ENCODE measurements around the gene POLD2.

POLD2 gene

DNA sequence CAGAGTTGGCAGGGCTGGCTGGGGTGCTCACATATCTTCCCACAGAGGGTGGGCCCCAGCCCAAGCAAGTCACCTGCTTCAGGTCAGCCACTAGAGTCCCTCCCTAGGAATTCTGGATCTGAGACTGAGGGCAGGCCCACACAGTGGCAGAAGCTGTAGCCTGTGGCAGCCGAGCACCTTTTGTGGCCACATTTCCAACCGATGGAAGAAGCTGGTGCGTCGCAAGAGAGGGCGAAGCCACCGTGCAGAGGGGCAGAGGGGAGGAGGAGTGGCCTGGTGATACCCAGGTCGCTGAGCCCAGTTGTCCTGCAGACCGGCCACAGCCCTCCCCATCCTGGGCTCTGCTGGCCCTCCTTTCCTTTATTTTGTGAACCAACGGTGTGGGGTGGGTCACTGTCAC is 46.3 kb downstream of the POLD2 start:
- WGBS, 2 donors (ENCODE audit: extremely low coverage in 2 of 2, insufficient read length in 2 of 2, insufficient replicate concordance in 1 of 2): no CpG with 5 or more reads among the region's 9 CpGs

DNA sequence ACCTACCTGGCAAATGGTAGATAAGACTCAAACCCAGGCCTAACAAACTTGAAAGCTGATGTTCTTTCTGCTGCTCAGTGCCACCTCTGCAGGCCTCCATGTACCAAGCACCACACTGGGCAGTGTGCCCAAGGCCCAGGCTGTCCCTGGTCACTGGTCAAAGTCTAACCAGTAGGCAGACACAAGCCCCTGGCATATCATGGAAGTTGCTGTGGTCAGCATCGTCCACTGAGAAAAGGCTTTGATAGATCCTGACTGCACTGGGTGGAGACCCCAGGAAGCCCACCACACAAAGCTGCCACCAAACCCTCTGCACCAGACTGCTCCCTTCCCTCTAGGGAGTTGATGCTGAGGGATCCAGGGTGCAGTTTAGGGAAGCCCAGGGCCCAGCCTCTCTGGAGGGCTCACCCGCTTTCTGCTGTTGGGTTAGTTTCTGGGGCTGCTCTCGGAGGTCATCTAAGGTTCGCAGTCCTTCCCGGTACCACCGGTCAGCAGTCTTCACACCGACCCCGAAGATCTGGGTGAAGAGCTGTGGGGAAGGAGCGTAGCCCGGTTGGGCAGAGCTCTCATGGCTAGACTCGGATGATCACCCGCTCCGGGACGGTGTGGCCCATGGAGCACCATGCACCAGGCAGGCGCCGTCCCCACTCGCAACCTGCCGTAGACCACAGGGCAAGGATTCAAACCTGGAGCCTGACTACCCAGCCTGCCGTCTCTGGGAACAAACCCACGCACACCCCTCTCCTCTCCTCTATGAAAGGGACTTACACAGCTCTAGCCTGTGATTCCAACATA is 47.0 kb downstream of the POLD2 start:
- no peak overlapping the region for H3K4ac ChIP-seq (ENCODE audit: low read length)
- no peak for DNase-seq (ENCODE audit: low spot score)
- no peak overlapping the region for H2BK120ac ChIP-seq (ENCODE audit: low read depth, low read length)
- no peak overlapping the region for H4K91ac ChIP-seq (ENCODE audit: low read depth, low read length, poor library complexity)
- H3K4me1 ChIP-seq (ENCODE audit: control insufficient read depth in 2 of 2, insufficient read depth in 1 of 2, low read depth in 1 of 2, low read length in 2 of 2): no peaks in the 10 kb centered on the region
- H2AK5ac ChIP-seq (ENCODE audit: low read depth, low read length): no peak overlapping the region
- no peak overlapping the region for H3K27ac ChIP-seq (replicated peaks; ENCODE audit: low read length)
- no peaks in the 10 kb centered on the region for H3K27me3 ChIP-seq (ENCODE audit: control insufficient read depth in 3 of 3, insufficient read depth in 3 of 3, low read depth in 1 of 3, low read length in 3 of 3)
- no CpG with 5 or more reads among the region's 20 CpGs for WGBS, 2 donors (ENCODE audit: extremely low coverage in 2 of 2, insufficient read length in 2 of 2, insufficient replicate concordance in 1 of 2)
- H3K36me3 ChIP-seq (replicated peaks in 1 of 2; ENCODE audit: control insufficient read depth in 2 of 2, insufficient read depth in 2 of 2, low read length in 2 of 2): peaks cover 49 to 69% of the 10 kb centered on the region in 2 donors
- H3K79me1 ChIP-seq (ENCODE audit: low read depth, low read length): peaks cover 4% of the 10 kb centered on the region
- H3K18ac ChIP-seq (ENCODE audit: low read length): no peak overlapping the region
- no peak overlapping the region for H2BK12ac ChIP-seq (ENCODE audit: low read length)
- H3K14ac ChIP-seq (ENCODE audit: low read length): no peak overlapping the region
- H3K9me3 ChIP-seq (replicated peaks in 1 of 2; ENCODE audit: control insufficient read depth in 2 of 2, insufficient read depth in 1 of 2, low read depth in 1 of 2, low read length in 2 of 2): no peaks in the 10 kb centered on the region
- no peak overlapping the region for H2BK15ac ChIP-seq (ENCODE audit: low read length)
- H3K4me3 ChIP-seq (ENCODE audit: low read length in 2 of 2): no peak overlapping the region
- peak overlapping the region; percentile 76 for H3K23ac ChIP-seq (ENCODE audit: low read depth, low read length, poor library complexity)
- no peak overlapping the region for H3K4me2 ChIP-seq (ENCODE audit: insufficient read depth, low read length, poor library complexity, severe bottlenecking)
- H2AFZ ChIP-seq (ENCODE audit: low read length): no peak overlapping the region
- H4K8ac ChIP-seq (ENCODE audit: low read depth, low read length): no peak overlapping the region
- peak overlapping the region; percentile 48 for H2BK5ac ChIP-seq (ENCODE audit: low read length)
- H3K9ac ChIP-seq (ENCODE audit: low read depth, low read length, poor library complexity): no peak overlapping the region

More for the DNA sequence above, 46.3 kb downstream of the POLD2 start:
- no peak overlapping the region for H3K4me2 ChIP-seq (ENCODE audit: insufficient read depth, low read length, poor library complexity, severe bottlenecking)
- no peak overlapping the region for H2AFZ ChIP-seq (ENCODE audit: low read length)
- no peak overlapping the region for H2BK12ac ChIP-seq (ENCODE audit: low read length)
- no peaks in the 10 kb centered on the region for H3K27me3 ChIP-seq (ENCODE audit: control insufficient read depth in 3 of 3, insufficient read depth in 3 of 3, low read depth in 1 of 3, low read length in 3 of 3)
- H4K91ac ChIP-seq (ENCODE audit: low read depth, low read length, poor library complexity): no peak overlapping the region
- H3K9ac ChIP-seq (ENCODE audit: low read depth, low read length, poor library complexity): no peak overlapping the region
- H3K36me3 ChIP-seq (replicated peaks in 1 of 2; ENCODE audit: control insufficient read depth in 2 of 2, insufficient read depth in 2 of 2, low read length in 2 of 2): peaks cover 49 to 69% of the 10 kb centered on the region in 2 donors
- H3K14ac ChIP-seq (ENCODE audit: low read length): peak overlapping the region; percentile 66
- H2BK15ac ChIP-seq (ENCODE audit: low read length): no peak overlapping the region
- no peak overlapping the region for H3K18ac ChIP-seq (ENCODE audit: low read length)
- no peak overlapping the region for H2AK5ac ChIP-seq (ENCODE audit: low read depth, low read length)
- peak overlapping the region; percentile 48 for H2BK5ac ChIP-seq (ENCODE audit: low read length)
- H4K8ac ChIP-seq (ENCODE audit: low read depth, low read length): no peak overlapping the region
- H3K4ac ChIP-seq (ENCODE audit: low read length): no peak overlapping the region
- H3K27ac ChIP-seq (replicated peaks; ENCODE audit: low read length): no peak overlapping the region
- no peaks in the 10 kb centered on the region for H3K9me3 ChIP-seq (replicated peaks in 1 of 2; ENCODE audit: control insufficient read depth in 2 of 2, insufficient read depth in 1 of 2, low read depth in 1 of 2, low read length in 2 of 2)
- DNase-seq (ENCODE audit: low spot score): no peak
- no peak overlapping the region for H3K23ac ChIP-seq (ENCODE audit: low read depth, low read length, poor library complexity)
- H2BK120ac ChIP-seq (ENCODE audit: low read depth, low read length): no peak overlapping the region
- no peak overlapping the region for H3K4me3 ChIP-seq (ENCODE audit: low read length in 2 of 2)
- H3K4me1 ChIP-seq (ENCODE audit: control insufficient read depth in 2 of 2, insufficient read depth in 1 of 2, low read depth in 1 of 2, low read length in 2 of 2): no peaks in the 10 kb centered on the region
- H3K79me1 ChIP-seq (ENCODE audit: low read depth, low read length): peaks cover 4% of the 10 kb centered on the region

DNA sequence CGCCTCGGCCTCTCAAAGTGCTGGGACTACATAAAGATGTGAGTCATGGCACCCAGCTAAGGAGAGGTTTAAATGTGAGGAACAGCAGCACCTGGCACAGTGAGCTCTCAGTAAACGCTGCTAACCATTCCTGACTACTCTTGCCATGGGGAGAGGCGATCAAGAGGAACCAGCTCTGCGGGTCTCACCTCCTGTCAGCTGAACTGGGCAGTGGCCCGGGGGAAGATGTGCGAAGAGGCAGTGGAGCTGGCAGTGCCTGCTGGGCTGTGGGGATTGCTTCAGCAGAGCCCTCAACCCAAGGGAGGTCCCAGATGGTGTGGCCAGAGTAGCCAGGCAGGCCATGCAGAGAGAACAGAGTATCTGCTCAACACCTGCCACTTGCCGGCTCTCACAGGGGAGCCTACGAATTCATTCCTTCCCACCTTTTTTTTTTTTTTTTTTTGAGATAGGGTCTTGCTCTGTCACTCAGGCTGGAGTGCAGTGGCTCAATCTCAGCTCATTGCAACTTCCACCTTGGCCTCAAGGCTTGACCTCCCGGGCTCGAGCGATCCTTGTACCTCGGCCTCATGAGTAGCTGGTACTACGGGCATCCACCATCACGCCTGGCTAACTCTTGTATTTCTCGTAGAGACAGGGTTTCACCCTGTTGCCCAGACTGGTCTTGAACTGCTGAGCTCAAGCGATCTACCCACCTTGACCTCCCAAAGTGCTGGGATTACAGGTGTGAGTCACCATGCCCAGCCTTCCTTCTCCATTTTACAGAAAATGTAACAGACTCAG is 47.9 kb downstream of the POLD2 start:
- no peak overlapping the region for H4K8ac ChIP-seq (ENCODE audit: low read depth, low read length)
- H3K9ac ChIP-seq (ENCODE audit: low read depth, low read length, poor library complexity): no peak overlapping the region
- WGBS, 2 donors (ENCODE audit: extremely low coverage in 2 of 2, insufficient read length in 2 of 2, insufficient replicate concordance in 1 of 2): no CpG with 5 or more reads among the region's 17 CpGs
- peaks cover 4% of the 10 kb centered on the region for H3K79me1 ChIP-seq (ENCODE audit: low read depth, low read length)
- H3K4me3 ChIP-seq (ENCODE audit: low read length in 2 of 2): no peak overlapping the region
- no peaks in the 10 kb centered on the region for H3K27me3 ChIP-seq (ENCODE audit: control insufficient read depth in 3 of 3, insufficient read depth in 3 of 3, low read depth in 1 of 3, low read length in 3 of 3)
- H2BK120ac ChIP-seq (ENCODE audit: low read depth, low read length): no peak overlapping the region
- no peak overlapping the region for H3K4me2 ChIP-seq (ENCODE audit: insufficient read depth, low read length, poor library complexity, severe bottlenecking)
- no peak overlapping the region for H3K23ac ChIP-seq (ENCODE audit: low read depth, low read length, poor library complexity)
- H3K27ac ChIP-seq (replicated peaks; ENCODE audit: low read length): no peak overlapping the region
- H3K4me1 ChIP-seq (ENCODE audit: control insufficient read depth in 2 of 2, insufficient read depth in 1 of 2, low read depth in 1 of 2, low read length in 2 of 2): no peaks in the 10 kb centered on the region
- no peak overlapping the region for H2AFZ ChIP-seq (ENCODE audit: low read length)
- no peak overlapping the region for H2BK12ac ChIP-seq (ENCODE audit: low read length)
- no peak overlapping the region for H3K4ac ChIP-seq (ENCODE audit: low read length)
- no peak overlapping the region for H2BK5ac ChIP-seq (ENCODE audit: low read length)
- no peaks in the 10 kb centered on the region for H3K9me3 ChIP-seq (replicated peaks in 1 of 2; ENCODE audit: control insufficient read depth in 2 of 2, insufficient read depth in 1 of 2, low read depth in 1 of 2, low read length in 2 of 2)
- H3K14ac ChIP-seq (ENCODE audit: low read length): no peak overlapping the region
- H3K36me3 ChIP-seq (replicated peaks in 1 of 2; ENCODE audit: control insufficient read depth in 2 of 2, insufficient read depth in 2 of 2, low read length in 2 of 2): peaks cover 49 to 69% of the 10 kb centered on the region in 2 donors
- no peak for DNase-seq (ENCODE audit: low spot score)
- H4K91ac ChIP-seq (ENCODE audit: low read depth, low read length, poor library complexity): no peak overlapping the region
- H2BK15ac ChIP-seq (ENCODE audit: low read length): no peak overlapping the region
- no peak overlapping the region for H3K18ac ChIP-seq (ENCODE audit: low read length)
- no peak overlapping the region for H2AK5ac ChIP-seq (ENCODE audit: low read depth, low read length)

- H3K27ac ChIP-seq (replicated peaks; ENCODE audit: low read length): no peak overlapping the region
Measured at GRCh38 chr7:44074349-44074695, 49.0 kb downstream of the POLD2 start.

More at GRCh38 chr7:44074349-44074695, 49.0 kb downstream of the POLD2 start:
- Histone ChIP-seq H4K8ac (ENCODE audit: low read depth, low read length) (no peak overlapping the region), H2BK120ac (ENCODE audit: low read depth, low read length) (no peak overlapping the region), H3K4me1 (ENCODE audit: control insufficient read depth in 2 of 2, insufficient read depth in 1 of 2, low read depth in 1 of 2, low read length in 2 of 2) (no peaks in the 10 kb centered on the region), H2AFZ (ENCODE audit: low read length) (no peak overlapping the region), H3K9me3 (replicated peaks in 1 of 2; ENCODE audit: control insufficient read depth in 2 of 2, insufficient read depth in 1 of 2, low read depth in 1 of 2, low read length in 2 of 2) (no peaks in the 10 kb centered on the region), H3K18ac (ENCODE audit: low read length) (no peak overlapping the region), H3K4me2 (ENCODE audit: insufficient read depth, low read length, poor library complexity, severe bottlenecking) (no peak overlapping the region), H3K9ac (ENCODE audit: low read depth, low read length, poor library complexity) (no peak overlapping the region), H3K36me3 (replicated peaks in 1 of 2; ENCODE audit: control insufficient read depth in 2 of 2, insufficient read depth in 2 of 2, low read length in 2 of 2) (peaks cover 41 to 66% of the 10 kb centered on the region in 2 donors), H4K91ac (ENCODE audit: low read depth, low read length, poor library complexity) (no peak overlapping the region), H3K23ac (ENCODE audit: low read depth, low read length, poor library complexity) (no peak overlapping the region), H2AK5ac (ENCODE audit: low read depth, low read length) (no peak overlapping the region), H3K4me3 (ENCODE audit: low read length in 2 of 2) (no peak overlapping the region), H2BK12ac (ENCODE audit: low read length) (no peak overlapping the region), H2BK5ac (ENCODE audit: low read length) (no peak overlapping the region), H3K27me3 (ENCODE audit: control insufficient read depth in 3 of 3, insufficient read depth in 3 of 3, low read depth in 1 of 3, low read length in 3 of 3) (no peaks in the 10 kb centered on the region), H3K4ac (ENCODE audit: low read length) (no peak overlapping the region), H3K14ac (ENCODE audit: low read length) (no peak overlapping the region), H2BK15ac (ENCODE audit: low read length) (no peak overlapping the region), H3K79me1 (ENCODE audit: low read depth, low read length) (peaks cover 4% of the 10 kb centered on the region)
- DNase-seq (ENCODE audit: low spot score): no peak
- WGBS, 2 donors (ENCODE audit: extremely low coverage in 2 of 2, insufficient read length in 2 of 2, insufficient replicate concordance in 1 of 2): no CpG with 5 or more reads among the region's 13 CpGs

Data from neuronal stem cell (in vitro differentiated cells).